GM20431 (cell line): ENCODE measurements around the gene CKAP4.

Experiments
- in situ Hi-C: fragments of 300-500 bp; cut with MseI, MboI; formaldehyde crosslinking; loops from one replicate; pipeline ENCODE4 v1.15.0; 2020; ENCODE audit warnings: low sequenced_read_pairs; ENCODE audit not compliant: unreplicated experiment

Gene CKAP4

DNA sequence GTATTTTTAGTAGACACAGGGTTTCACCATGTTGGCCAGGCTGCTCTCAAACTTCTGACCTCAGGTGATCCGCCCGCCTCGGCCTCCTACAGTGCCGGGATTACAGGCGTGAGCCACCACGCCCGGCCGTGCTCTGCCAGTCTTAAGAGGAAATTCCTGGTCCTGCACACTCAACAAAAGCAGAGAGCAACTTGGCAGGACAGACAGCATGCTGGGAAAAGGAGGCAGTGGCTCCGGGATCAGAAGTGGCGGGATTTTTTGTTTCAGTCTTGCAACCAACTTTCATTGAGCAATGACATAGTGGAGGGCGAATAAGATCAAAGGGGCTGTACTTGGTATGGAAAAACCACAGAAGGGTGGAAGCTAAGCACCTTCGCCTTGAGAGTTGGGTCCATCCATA, 2.1 kb downstream of the CKAP4 start:
- in situ Hi-C loops: no loop called here

DNA sequence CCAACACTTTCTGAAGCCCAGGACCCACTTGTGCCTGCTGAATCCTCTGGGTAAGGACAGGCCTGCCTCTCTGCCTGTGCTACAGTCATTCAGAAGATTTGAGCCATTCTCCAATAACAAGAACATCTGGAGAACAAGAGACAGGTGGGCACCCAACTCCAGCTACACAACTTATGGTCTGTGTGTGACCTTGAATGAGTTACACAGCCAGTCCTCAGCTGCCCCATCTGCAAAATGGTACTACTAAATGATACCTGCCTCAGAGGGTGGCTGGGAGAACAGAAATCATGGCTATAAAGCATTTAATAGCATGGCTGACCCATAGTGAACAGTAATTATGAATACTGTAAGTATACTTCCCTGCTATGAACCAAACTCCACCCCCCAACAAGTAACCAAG, 4.2 kb downstream of the CKAP4 start:
- in situ Hi-C loops: no loop called here

DNA sequence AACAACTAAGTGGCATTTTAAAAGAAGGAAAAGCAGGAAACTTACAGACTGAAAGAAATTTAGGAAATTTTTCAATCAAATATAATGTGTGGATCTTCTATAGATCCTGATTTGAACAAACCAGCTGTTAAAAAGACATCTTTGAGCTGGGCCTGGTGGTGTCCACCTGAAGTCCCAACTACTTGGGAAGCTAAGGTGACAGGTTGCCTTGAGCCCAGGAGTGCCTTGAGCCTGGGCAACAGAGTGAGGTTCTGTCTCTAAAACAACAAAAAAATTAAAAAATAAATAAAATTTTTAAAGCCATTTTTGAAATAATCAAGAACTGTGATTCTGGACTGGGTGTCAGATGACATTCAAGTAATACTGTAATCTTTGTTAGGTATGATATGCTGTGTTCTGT, 7.0 kb downstream of the CKAP4 start:
- in situ Hi-C loops: no loop called here

DNA sequence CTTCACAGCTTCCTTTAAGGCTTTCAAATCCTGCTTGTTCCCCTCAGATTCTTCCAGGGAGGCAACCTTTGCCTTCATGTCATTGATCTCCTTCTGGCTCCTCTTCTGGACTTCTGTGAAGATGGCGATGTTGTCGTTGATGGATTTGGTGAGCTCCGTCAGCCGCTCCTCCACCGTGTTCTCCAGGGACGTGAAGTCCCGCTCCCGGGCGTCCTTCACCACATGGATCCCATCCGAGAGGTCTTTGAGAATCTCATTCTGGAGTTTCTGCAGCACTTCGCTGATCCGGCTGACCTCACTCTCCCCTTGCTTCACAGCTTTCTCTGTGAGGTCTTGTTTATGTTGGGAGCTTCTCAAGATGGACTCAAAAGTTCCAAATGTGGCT, 7.9 kb downstream of the CKAP4 start:
- in situ Hi-C loops: no loop called here

DNA sequence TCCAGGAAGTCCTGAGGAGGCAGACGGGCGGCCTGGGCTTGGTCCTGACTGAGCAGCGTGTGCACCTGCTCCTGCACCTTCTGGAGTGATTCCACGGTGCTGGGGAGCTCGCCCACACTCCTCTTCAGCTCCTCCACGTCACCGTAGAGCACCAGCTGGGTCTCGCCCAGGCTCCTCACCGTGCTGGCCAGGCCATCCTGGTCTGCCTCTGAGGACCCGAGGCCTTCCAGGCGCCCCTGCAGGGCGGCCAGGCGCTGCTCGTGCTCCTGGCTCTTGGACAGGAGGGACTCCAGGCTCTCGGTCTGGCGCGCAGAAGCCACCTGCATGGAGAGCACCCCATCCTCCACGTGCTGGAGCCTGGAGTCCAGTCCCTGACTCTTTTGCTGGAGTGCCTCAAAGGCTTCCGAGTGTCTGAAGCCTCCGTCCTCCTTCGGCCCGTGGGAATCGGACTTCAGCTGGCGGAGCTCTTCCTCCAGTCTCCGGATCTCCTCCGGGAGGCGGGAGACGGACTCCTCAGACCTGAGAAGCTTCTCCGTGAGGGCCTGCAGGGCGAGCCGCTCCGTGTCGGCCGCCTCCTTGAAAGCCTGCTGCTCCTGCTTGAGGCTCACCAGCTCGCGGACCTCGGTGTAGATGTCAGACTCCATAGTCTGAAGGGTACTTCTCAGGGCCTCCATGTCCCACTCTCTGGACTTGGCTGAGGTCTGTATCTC, 8.4 kb downstream of the CKAP4 start:
- in situ Hi-C loops: no loop called here

DNA sequence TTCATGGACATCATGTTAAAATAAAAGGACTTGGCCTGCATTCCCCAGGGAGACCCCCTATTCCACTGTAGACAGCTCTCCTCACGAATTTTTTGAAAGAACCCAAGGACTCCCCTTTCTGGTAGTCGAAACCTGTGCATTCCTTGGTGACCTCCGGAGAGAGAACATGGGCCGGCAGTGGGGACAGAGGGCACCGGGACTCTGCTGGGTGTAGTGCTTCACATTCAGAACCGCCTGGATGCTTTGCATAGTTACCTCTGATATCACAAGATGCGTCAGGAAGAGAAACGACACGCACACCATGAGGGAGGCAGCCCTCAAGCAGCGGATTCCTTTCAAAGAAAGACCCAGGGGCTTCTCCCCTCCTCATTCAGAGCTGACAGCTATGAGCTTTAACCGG, 9.7 kb downstream of the CKAP4 start:
- in situ Hi-C loops: no loop called here

DNA sequence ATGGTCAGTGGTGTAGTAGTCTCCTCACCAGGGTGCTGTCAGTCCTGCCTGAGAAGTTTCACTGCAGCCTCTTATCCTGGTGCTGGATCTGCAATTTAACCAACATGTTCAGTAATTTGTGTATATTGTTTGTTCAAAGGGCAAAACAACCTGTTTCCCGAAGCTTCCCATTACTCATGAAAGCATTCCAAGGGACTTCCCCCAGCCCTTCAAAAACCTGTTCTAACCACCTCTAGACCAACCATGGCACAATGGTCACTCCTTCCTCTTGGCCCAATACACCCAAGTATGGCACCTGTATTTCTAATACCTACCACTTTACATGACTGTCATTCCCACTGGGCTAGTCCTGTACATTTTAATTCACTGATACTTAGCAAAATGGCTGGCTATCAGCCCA, 12.1 kb downstream of the CKAP4 start:
- in situ Hi-C loops: no loop called here

DNA sequence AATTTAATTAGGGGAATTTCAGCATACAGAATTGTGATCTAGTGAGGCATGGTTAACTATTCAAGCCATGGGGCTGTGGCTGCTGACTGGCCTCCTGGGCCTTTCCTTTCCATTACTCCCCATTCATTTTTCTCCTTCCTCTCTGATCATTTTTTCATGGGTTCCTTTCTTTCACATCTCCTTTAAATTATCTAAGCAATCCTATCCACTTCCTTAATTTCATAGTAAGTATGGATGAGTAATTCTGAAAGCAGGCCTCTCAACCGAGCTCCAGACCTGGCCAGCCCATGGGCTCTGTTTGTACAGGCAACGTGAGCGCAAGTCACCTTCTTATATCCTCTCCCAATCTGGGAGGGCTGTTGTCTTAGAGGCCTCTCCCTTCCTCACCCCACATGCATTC, 13.4 kb downstream of the CKAP4 start:
- in situ Hi-C loops: no loop called here

DNA sequence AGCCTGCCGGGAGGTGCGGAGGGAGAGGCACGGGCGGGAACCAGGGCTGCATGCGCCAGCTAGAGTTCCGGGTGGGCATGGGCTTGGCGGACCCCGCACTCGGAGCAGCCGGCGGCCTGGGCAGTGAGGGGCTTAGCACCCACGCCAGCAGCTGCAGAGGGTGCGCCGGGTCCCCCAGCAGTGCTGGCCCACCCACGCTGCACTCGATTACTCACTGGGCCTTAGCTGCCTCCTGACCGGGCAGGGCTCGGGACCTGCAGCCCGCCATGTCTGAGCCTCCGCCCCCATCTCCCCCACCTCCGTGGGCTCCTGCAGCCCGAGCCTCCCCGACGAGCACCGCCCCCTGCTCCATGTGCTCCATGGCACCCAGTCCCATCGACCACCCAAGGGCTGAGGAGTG, 14.8 kb downstream of the CKAP4 start:
- in situ Hi-C loops: no loop called here

DNA sequence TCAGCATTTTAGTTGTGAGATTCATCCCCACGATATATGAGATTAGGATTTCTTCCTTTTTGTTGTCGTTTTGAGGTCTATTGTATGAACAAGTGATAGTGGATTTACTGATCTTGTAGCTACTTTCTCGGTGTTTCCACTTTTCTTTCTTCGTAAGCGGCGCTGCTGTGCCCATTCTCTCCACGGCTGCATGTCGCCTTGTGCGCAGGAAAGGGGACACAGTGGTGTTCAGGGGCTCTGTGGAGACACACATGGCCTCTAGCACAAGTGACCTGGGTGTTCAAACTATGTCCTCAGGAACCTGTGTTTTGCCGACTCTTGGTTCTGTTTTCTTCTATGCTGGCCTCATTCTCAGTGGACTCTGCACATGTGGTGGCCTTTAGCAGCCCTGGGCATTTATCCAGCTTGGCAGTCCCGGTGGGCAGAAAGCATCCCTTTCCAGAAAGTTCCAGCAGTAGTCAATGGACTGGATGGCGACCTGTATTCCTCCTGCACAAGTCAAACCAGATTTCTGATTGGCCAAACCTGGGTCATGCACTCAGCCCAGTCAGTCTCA, 18.7 kb downstream of the CKAP4 start:
- in situ Hi-C loops: no loop called here

DNA sequence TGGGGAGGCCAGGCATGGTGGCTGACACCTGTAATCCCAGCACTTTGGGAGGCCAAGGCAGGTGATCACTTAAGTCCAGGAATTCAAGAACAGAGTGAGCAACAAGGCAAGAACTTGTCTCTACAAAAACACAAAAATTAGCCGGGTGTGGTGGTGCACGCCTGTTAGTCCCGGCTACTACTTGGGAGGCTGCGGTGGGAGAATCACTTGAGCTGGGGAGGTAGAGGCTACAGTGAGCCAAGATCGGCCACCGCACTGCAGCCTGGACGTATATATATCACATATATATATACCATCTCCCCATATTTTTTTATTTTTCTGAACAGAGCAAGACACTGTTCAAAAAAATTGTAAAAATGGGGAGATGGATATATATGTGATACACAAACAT, 19.5 kb downstream of the CKAP4 start:
- in situ Hi-C loops: no loop called here

DNA sequence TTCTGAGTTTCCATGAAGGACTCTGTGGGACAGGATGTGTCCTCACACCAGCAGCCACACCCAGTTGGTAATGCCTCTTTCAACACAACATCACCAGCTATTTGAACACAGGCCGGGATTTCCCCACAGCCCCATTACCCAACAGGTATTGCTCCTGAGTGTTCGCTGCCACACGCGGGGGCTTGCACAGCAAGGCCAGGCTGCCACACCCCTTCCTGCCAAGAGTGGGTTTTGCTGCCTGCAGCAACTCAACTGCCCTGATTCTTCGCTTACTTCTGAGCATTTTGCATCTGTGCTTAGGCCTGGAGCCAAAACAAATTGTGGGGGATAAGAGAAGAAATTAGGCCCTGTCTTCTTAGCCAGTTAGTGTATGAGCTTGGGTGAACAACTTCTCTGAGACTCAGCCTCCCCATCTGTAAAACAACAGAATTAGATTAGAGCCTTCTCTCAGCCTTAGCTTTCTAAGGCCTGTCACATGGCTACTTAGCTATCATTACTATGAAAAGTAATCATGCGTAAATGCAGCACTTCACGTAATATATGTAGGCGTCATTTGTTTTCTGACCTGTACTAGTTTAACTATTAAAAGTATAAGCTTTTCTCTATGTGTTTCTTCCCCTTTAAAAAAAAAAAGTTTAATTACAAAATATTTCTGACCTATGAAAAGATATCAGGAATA, 20.0 kb downstream of the CKAP4 start:
- in situ Hi-C loops: no loop called here

DNA sequence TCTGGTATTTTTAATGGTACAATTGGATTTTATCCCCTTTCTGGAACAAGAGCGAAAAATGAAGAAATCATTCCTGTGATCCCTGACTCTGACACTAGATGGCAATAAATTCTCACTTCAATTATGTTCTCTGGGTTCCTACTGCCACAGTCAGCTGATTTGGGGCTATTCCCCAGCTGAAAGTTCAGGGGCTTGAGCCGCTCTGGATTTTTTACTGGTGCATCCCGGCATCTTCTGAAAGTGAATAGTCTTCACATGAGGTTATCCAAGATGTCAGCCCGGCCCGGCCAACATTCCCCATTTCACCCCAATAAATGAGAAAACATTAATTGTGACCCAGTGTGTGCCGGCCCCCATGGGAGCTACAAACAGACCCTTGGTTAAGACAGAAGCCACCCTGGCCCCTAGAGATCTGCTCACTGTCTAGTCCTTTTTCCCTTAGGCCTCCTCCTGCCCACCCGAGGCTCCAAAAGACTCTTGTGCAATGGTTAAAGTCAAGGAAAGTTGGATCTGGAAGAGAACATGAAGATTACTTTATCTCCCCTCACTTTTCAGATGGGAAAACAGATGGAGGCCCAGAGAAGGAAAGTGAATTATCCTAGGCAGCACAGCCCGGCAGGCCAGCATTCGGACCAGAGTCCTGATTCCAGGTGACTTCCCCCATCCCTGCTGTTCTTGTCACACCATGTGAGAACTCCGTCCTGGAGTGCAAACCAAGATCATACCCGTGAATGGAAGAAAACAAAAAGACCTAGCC, 20.8 kb downstream of the CKAP4 start:
- in situ Hi-C loops: no loop called here

DNA sequence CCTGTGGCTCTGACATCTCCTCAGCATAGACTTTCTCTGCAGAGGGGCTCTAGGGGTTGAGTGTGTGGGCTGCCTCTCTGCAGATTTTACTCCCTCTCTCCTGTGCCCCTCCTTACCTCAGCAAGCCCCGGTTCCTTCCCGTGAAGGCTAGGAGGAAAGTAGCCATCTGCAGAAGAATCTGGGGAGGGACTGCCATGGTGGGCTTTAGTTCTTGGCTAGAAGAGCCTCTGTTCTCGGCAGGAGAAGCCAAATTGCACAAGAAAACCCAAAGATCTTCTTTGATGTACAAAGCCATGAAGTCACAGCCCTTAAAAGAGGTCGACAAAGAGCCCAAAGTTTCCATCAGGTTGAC, 23.5 kb downstream of the CKAP4 start:
- in situ Hi-C loops: loop anchor here (5.0 kb wide), 1 partner anchor 58 kb away; no protein-coding TSS in a partner anchor

DNA sequence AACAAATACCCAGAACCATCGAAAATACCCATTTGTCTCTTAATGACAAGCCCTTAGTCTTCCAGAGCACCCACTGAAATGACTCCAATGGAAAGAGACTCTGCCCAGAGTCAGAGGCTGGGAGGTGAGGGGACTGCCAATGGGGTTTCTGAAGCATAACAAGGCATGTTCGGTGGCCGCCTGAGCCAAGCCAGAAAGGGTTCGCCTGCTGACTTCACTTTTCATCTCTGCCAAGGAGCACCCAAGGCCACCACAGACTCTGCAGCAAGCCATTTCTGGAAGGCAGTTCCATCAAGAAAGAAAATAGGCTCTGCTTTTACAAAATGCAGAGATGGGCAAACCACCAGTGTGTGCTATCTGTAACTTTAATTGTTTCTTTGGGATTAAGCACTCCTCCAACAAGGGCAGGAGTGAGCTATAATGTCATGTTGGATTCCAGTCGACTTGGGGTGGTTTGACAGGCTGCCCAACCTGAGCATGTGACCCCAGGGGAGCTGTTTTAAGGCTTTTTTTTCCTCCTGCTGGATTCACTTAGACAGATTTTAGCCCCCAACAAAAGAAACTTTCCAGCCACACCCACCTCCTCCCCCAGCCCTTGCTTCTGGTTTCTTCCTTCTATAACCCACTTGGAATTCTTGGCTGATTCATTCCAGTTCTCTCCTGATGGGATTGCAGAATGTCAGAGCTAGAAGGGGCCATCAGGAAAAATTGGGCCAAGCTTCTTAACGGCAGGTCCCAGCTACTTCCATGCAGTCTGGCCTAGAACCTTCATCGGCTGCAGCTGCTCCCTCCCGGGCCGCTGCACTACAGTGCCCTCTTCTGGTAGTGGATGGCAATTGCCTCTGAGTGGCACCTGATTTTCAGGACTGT, 24.1 kb downstream of the CKAP4 start:
- in situ Hi-C loops: loop anchor here (5.0 kb wide), 1 partner anchor 59 kb away; no protein-coding TSS in a partner anchor

DNA sequence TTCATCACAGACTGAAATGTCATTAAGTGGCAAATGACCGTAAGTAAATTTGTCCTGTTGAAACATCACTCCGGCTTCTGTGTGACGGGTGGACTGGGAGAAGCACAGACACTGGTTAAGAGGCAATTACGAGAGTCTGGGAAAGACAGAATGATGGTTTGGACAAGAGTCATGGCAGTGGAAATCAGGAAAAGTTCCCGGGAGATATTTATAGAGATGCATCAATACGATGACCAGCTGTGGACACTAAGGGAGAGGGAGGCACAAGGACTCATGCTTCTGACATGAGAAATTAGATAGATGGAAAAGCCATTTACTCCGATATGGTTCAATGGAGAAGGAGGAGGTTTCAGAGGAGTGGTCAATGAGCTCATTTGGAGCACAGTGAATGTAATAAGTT, 27.3 kb downstream of the CKAP4 start:
- in situ Hi-C loops: loop anchor here (5.0 kb wide), 1 partner anchor 62 kb away; no protein-coding TSS in a partner anchor

DNA sequence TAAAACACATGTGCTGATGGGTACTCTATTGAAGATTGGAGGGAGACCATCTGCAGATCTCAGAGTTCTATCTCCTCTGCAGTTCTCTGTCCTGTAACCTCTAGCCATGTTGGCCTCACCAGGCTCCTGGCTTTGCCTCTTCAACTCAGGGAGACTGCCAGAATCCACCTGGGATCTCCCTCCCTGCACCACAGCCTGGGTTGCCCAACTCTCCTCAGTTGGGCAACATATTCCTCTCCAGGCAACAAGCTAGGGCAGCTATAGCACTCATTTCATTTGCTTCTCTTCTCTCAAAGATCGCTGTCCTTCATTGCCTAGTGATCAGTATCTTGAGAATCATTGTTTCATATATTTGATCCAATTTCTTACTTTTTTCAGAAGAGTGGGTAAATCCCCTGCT, 28.8 kb downstream of the CKAP4 start:
- in situ Hi-C loops: no loop called here

DNA sequence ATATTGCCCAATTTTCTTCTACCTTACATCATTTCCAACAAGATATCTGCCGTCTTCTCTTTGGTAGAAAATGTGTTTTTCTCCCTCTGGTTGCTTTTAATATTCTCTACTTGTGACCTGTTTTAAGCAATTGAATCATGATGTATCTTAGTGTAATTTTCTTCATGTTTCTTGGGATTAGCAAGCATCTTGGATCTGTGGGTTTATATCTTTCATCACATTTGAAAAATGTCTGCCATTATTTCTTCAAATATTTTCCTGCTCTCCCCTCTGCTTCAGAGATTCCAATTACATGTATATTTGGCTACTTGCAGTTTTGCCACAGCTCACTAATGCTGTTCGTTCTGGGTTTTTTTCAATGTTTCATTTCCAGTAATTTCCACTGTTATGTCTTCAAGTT, 30.1 kb downstream of the CKAP4 start:
- in situ Hi-C loops: no loop called here

DNA sequence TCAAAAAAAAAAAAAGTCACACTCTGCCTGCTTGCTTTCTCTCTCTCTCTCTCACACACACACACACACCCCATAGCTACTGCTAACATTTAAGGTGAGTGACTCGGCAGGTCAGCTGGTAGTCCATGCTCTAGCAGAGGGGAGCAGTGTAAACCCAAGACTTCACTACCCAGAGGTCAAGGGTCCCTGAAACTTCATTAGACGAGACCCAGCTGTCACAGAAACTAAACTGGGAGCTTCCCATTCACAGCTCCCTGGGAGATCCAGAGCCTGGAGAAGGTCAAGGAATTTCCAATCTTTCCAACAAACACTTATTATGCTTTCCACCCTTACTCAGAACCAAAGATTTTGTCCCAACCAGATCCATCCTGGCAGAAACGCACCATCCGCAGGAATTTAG, 33.2 kb downstream of the CKAP4 start:
- in situ Hi-C loops: no loop called here

DNA sequence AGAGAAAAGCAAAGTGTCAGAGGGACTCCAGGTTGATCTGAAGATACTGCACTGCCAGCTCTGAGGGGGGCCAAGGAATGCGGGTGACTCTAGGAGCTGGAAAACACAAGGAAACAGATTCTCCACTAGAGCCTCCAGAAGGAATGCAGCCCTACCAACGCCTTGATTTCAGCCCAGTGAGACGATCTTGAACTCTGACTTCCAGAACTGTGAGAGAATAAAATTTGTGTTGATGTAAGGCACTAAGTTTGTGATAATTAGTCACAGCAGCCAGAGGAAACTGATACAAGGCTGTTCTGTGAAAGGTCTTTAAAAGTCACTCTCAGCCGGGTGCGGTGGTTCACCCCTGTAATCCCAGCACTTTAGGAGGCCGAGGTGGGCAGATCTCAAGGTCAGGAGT, 34.2 kb downstream of the CKAP4 start:
- in situ Hi-C loops: no loop called here
